Activated CD4-positive, alpha-beta T cell treated with anti-CD3 and anti-CD28 coated beads for 4 hours (primary cell): ENCODE measurements around the gene TBX6.

Experiments
- DNase-seq, 2 donors: peaks; one replicate each; pipeline ENCODE4 v3.0.0-alpha.2; 2020

Gene TBX6

DNA sequence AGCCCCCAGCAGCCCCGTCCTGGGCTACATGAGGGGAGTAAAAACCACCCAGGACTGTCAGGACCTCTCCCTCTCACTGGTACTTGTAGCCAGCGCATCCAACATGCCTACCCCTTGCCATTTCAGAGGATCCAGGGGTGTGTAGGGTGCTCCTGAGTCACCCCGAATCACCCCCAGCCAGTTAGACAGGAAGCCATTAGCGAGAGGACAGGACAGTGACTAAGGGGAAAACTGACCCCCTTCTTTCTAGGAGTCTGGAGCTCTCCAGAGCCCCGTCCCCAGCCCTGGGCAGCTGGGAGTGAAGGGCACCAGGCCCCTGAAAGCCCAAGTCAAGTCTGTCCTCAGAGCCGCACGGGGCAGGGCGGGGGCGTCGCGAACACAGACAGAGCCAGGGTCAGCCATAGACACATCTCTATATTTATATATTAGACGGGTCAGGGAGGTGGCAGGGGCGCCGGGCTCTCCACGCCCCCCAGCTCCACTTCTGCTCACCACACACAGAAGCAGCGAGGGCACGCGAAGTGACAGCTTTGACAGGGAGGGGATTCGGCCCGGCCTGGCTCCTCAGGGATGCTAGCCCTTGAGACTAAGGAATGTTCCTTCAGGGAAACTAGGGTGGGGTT, 22.1 kb upstream of the TBX6 start:
- DNase-seq: no peak

- no peak for DNase-seq
These were observed 21.4 kb upstream of the TBX6 start, which contains the start of gene GDPD3 for GRCh38 chr16:30113031-30113710. GDPD3 (minus strand) TSS chr16:30113537; CDS start chr16:30113478, 59 bp downstream.

DNA sequence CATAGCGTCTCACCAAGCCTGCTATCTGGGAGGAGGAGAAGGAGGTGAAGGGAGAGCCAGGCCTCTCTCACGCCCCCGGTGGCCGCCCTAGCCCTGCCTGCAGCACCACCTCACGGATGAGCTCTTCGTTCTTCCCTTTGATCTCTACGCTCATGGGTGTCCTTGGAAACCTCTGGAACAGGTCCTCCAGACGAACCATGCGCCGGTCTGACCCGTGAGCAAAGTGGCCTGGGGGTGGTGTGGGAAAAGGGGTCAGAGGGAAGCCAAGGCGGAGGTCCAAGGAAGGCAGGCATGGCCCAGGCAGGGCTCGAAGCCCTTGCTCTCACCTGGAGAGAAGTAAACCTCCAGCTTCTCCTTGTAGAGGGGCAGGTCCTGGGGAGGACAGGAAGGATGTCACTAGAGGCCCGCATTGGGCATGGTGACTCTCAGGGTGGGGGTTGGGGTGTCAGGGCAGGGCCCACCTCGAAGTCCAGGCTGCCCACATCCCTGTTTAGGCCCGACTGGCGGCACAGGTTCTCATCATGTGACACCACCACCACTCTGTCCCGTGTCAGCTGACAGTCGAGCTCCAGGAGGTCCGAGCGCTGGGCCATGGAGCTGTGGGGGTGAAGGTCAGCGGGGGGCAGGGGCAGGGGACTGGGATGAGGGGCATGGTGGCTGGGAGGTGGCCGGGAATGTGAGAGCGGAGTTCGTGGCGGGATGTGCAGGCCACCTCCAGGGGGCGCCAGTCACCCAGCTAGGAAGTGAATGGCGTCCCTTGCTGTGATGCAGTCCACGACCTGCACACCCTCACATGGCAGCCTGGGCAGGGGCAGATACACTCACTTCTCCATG, 20.7 kb upstream of the TBX6 start:
- peak; percentile 49 to 56 for DNase-seq

GRCh38 chr16:30110661-30111060, 18.9 kb upstream of the TBX6 start:
- DNase-seq: no peak

DNA sequence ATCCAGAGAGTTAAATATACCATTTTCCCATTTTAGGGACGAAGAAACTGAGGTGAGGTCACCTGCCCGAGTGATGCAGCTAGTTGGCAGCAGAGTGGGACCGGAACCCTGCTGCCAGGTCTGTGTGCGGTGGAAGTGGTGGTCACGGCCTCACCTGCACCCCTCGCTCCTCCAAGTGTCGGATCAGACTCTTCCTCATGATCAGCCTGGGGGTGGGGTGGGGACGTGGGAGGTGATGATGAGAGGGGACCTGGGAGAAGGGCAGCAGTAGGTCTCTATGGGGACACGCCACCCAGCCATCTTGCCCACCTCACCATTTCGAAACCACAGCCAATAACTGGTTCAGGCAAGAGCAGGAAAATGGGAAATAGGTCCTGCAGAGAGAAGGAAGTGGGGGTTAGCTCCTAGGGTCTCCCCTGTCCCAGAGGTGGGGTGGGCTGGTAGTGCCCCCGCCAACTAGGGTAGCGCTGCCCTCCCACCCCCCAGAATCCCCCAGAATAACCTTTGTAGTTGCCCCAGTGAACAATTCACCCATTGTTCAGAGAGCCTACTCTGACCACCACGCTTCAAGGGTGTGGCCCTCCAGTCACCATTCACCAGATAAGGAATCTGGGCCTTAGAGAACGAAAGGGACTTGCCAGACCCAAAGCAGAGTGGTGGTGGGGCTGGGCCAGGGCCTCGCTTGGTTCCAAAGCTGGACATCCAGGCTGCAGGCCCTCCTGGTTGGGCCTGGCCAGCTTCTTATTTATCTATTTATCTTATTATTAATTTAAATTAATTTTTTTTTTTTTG, 16.5 kb upstream of the TBX6 start:
- no peak for DNase-seq

GRCh38 chr16:30104492-30104891, 12.8 kb upstream of the TBX6 start:
- DNase-seq: no peak

- DNase-seq: no peak
These were observed 12.4 kb upstream of the TBX6 start for GRCh38 chr16:30104090-30104489.

- DNase-seq: no peak
These were observed 5.3 kb upstream of the TBX6 start for GRCh38 chr16:30096862-30097563.

GRCh38 chr16:30096105-30096861, 4.6 kb upstream of the TBX6 start, which contains the start of gene YPEL3:
YPEL3 (minus strand) TSS chr16:30096213; CDS start chr16:30095482, 731 bp downstream.
- DNase-seq: peak; percentile 77 to 85

DNA sequence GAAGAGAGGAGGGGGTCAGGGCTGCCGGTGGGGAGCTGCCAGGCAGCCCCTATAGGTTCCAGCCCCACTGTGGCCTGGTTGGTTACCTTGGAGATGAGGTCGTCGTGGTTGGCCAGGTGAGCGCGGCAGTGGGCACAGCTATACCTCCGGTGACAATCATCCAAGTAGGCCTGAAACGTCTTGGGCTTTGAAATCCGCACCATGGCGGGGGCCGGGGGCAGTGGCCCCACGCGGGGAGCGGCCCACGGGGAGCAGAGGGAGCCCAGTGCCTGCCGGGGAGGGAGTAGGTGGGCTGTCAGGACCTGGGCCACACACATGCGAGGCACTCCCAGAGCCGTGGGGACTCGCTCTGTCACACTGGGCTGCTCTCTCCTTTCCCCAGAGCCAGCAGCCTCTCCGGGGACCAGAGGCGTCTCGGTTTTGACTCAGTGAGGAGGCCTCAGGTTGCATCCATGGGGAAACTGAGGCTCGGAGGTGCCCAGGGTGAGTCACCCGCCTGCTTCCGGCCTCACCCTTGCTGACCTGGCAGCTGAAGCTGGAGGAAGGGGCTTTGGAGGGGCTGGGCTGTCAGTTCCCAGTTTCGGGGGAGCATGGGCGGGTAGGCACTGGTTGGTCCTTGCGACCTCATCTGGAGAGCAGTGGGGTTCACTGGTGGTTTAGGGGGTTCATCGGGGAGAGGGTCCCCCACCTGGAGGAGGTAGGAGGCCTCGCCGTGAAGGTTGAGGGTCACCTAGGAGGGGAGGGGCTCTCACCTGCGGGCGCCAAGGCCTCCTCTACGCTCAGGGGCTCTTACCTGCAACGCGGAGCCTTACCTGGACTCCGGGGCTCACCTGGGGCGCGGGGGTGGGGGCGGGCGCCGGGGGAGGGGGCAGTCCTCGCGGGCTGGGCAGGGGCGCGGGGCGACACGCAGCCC, 3.7 kb upstream of the TBX6 start:
- no peak for DNase-seq

- no peak for DNase-seq
These were observed 2.9 kb upstream of the TBX6 start for GRCh38 chr16:30094541-30095165.

- peak; percentile 35 to 46 for DNase-seq
These were observed 768 bp upstream of the TBX6 start for GRCh38 chr16:30092373-30093010.

- DNase-seq: no peak
These were observed 953 bp downstream of the TBX6 start for GRCh38 chr16:30090610-30091331.

DNA sequence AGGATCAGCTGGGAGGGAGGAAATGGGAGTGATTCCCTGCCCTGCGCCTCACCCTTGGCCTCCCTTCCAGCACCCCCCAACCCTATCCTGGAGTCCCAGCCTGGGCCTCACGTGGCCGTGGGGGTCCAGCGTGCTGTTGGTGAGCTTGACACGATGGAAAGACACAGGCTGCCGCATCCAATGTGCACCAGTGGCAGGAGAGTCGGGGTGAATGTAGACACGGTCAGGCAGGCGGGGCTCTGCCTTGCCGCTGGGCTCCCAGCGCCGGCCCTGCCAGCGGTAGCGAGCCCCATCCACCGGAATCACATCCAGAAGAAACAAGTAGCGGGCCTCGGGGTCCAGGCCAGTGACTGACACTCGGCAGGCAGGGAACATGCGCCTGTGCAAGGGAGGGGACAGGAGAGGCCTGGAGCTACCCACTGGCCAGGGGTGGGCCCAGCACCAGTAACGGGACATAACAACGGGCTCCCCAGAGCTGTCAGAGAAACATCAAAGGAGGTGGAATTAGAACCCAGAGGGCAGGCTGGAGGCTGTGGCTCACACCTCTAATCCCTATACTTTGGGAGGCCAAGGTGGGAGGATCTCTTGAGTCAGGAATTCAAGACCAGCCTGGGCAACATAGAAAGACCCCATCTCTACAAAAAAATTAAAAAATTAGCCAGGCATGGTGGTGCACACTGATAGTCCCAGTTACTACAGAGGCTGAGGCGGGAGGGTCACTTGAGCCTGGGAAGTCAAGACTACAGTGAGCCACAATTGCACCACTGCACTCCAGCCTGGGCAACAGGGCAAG, 2.7 kb downstream of the TBX6 start:
- DNase-seq: no peak

DNA sequence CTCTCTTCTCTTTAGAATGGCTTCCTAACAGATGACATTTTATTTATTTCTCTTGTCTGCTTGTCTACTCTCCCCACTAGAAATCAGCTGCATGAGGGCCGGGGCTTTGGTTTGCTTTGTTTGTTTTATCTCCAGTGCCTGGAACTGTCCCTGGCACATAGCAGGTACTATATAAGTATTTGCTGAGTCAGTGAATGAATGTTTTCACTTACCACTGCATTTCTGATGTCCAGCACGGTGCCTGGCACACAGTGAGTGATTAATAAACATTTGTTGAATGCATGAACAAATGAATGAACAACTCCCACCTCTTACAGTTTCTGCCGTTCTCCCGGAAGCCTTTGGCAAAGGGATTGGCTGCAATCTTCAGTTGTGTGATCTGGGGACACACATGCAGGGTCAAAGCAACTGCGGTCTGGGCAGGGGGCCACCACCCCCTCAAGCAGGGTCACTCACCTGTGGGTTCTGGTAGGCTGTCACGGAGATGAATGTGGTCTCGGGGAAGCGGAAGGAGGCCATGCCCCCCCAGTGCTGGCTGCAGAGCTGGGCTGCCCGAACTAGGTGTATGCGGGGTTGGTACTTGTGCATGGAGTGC, 3.4 kb downstream of the TBX6 start:
- DNase-seq: no peak

DNA sequence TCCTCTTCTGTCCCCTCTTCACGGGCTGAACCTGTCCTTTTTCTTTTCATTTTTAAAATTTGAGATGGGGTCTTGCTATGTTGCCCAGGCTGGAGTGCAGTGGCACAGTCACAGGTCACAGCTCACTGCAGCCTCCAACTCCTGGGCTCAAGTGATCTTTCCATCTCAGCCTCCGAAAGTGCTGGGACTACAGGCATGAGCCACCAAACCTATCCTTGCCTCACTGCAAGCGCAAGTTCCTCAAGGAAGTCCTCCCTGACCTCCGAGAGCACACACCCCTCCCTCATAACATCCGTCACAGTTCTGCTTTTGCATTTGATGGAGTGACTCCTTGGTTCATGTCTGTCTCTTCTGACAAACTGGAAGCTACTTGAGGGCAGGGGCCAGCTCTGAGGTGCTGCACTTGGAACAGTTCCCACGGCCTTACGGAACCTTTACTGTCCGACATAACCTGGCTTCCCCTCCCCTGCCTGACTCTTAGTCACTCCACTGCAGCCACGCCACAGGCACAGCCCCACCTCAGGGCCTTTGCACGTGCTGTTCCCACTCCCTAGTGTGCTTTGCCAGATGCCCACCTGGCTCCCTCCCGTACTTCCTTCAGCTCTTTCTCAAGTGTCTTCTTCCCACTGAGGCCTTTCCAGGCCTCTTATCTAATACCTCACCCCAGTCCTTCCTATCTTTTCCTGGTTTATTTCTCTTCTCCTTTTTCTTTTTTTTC, 4.4 kb downstream of the TBX6 start:
- DNase-seq: no peak
